ENCODE results near the gene MAVS.

DNA sequence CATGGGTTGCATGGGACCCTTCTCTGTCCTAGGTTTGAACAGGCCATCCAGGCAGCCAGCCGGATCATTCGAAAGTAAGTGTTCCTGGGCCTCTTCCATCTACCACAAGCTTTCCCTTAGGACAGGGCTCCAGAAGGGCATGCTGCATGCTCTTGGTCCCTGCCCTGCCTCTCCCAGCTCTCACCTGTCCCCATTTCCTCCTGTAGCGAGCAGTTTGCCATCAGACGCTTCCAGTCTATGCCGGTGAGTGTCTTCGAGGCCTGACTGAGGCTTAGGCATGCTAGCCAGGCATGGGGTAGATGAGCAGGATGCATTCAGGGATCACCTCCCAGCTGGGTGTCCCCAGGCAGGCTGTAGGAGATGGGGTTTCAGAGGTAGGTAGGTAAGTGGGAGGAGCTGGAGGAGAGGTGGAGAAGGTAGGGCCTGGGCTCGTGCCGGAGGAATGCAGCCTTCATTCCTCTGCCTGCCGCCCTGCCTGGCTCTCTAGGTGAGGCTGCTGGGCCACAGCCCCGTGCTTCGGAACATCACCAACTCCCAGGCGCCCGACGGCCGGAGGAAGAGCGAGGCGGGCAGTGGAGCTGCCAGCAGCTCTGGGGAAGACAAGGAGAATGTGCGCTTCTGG, 46.3 kb upstream of the MAVS start:
- TF ChIP-seq, protein P1, sequence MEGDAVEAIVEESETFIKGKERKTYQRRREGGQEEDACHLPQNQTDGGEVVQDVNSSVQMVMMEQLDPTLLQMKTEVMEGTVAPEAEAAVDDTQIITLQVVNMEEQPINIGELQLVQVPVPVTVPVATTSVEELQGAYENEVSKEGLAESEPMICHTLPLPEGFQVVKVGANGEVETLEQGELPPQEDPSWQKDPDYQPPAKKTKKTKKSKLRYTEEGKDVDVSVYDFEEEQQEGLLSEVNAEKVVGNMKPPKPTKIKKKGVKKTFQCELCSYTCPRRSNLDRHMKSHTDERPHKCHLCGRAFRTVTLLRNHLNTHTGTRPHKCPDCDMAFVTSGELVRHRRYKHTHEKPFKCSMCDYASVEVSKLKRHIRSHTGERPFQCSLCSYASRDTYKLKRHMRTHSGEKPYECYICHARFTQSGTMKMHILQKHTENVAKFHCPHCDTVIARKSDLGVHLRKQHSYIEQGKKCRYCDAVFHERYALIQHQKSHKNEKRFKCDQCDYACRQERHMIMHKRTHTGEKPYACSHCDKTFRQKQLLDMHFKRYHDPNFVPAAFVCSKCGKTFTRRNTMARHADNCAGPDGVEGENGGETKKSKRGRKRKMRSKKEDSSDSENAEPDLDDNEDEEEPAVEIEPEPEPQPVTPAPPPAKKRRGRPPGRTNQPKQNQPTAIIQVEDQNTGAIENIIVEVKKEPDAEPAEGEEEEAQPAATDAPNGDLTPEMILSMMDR (IDR thresholded peaks at IDR 0.05): no peak
- no peak for TF ChIP-seq POLR2A (IDR thresholded peaks at IDR 0.05)

All from heart left ventricle (tissue), 13 donors.